IMR-90 (cell line): ENCODE results near the gene PYGL. TPM values are rescaled to one million over a fixed set of nuclear protein-coding genes. Genes with fewer than 3 reads are reported as not detected.
A peak's percentile ranks its signal among the peaks of the same experiment; 100 is the strongest.

Experiments
- ATAC-seq: fragments of 200-7000 bp; cut with Tn5 transposase; 2 replicates; pipeline ENCODE4 v1.9.1; 2020; ENCODE audit warnings: low read depth, mild to moderate bottlenecking, moderate library complexity
- BruUV-seq: library from RNA; stranded (reverse); fragments of 400-500 nt; replicated peaks from 2 replicates; lab custom pipeline; 2021; lab: Mats Ljungman, UMichigan
- CTCF ChIA-PET: fragments of 300-600 bp; formaldehyde crosslinking; extraction: SDS; loops from one replicate; lab custom pipeline; 2021; ENCODE audit warnings: antibody characterized with exemption; lab: Yijun Ruan, JAX
- POLR2A ChIA-PET: fragments of 300-600 bp; sonication (Branson Sonifier 250); formaldehyde crosslinking; loops from one replicate; lab custom pipeline; 2022; ENCODE audit warnings: antibody characterized with exemption; ENCODE audit not compliant: unreplicated experiment; lab: Charles Lee
- DNase-seq: peaks from one replicate; pipeline ENCODE4 v3.0.0; 2013
- H2AFZ ChIP-seq: replicated peaks from 2 replicates; pipeline ENCODE3; 2013; ENCODE audit warnings: low read length, mild to moderate bottlenecking; ENCODE audit not compliant: poor library complexity
- H2AK5ac ChIP-seq: 2 replicates; pipeline ENCODE4 v1.6.1; 2013; ENCODE audit warnings: low read depth, low read length, inconsistent platforms
- H2AK9ac ChIP-seq: replicated peaks from 2 replicates; pipeline ENCODE3; 2013; ENCODE audit warnings: mild to moderate bottlenecking, low read depth, low read length, moderate library complexity; ENCODE audit not compliant: poor library complexity
- H2BK120ac ChIP-seq: 2 replicates; pipeline ENCODE4 v1.6.1; 2013; ENCODE audit warnings: low read depth, low read length, inconsistent platforms
- H2BK15ac ChIP-seq: 3 replicates; pipeline ENCODE4 v1.6.1; 2013; ENCODE audit warnings: low read depth, low read length, inconsistent platforms
- H2BK20ac ChIP-seq: 2 replicates; pipeline ENCODE4 v1.6.1; 2013; ENCODE audit warnings: low read depth, mild to moderate bottlenecking, inconsistent platforms, low read length, moderate library complexity
- H2BK5ac ChIP-seq: 2 replicates; pipeline ENCODE4 v1.6.1; 2013; ENCODE audit warnings: mild to moderate bottlenecking, low read depth, low read length, inconsistent platforms; ENCODE audit not compliant: poor library complexity, severe bottlenecking
- H3K14ac ChIP-seq: replicated peaks from 2 replicates; pipeline ENCODE4 v1.6.1; 2013; ENCODE audit warnings: low read depth, low read length, inconsistent platforms
- H3K18ac ChIP-seq: 2 replicates; pipeline ENCODE4 v1.6.1; 2013; ENCODE audit warnings: low read depth, low read length, control low read depth
- H3K23ac ChIP-seq: 2 replicates; pipeline ENCODE4 v1.6.1; 2013; ENCODE audit warnings: low read depth, low read length, inconsistent platforms
- H3K27ac ChIP-seq: 2 replicates; pipeline ENCODE4 v1.5.1; 2013; ENCODE audit warnings: mild to moderate bottlenecking, control low read depth, low read length; ENCODE audit not compliant: insufficient read depth
- H3K27me3 ChIP-seq: 2 replicates; pipeline ENCODE4 v1.6.1; 2013; ENCODE audit warnings: low read length; ENCODE audit not compliant: control insufficient read depth, insufficient read depth
- H3K36me3 ChIP-seq: 2 replicates; pipeline ENCODE4 v1.6.1; 2013; ENCODE audit warnings: low read length, mixed read lengths; ENCODE audit not compliant: control insufficient read depth, insufficient read depth
- H3K4ac ChIP-seq: 2 replicates; pipeline ENCODE4 v1.6.1; 2013; ENCODE audit warnings: low read depth, low read length, inconsistent platforms
- H3K4me1 ChIP-seq: 2 replicates; pipeline ENCODE4 v1.6.1; 2013; ENCODE audit warnings: low read length, mixed read lengths; ENCODE audit not compliant: control insufficient read depth, insufficient read depth
- H3K4me2 ChIP-seq: 2 replicates; pipeline ENCODE4 v1.6.1; 2013; ENCODE audit warnings: low read depth, mild to moderate bottlenecking, control low read depth, low read length, moderate library complexity
- H3K4me3 ChIP-seq: 2 replicates; pipeline ENCODE4 v1.5.1; 2013; ENCODE audit warnings: low read depth, mild to moderate bottlenecking, control low read depth, low read length, moderate library complexity; ENCODE audit not compliant: insufficient read depth
- H3K56ac ChIP-seq: 2 replicates; pipeline ENCODE4 v1.6.1; 2013; ENCODE audit warnings: low read length, inconsistent platforms; ENCODE audit not compliant: insufficient read depth; ENCODE audit errors: extremely low read depth
- H3K79me1 ChIP-seq, 2 experiments: 2 replicates each; pipeline ENCODE4 v1.6.1; 2013; ENCODE audit warnings: low read length in 2 of 2, inconsistent platforms in 1 of 2, low read depth in 1 of 2
- H3K9ac ChIP-seq: 2 replicates; pipeline ENCODE4 v1.6.1; 2013; ENCODE audit warnings: low read depth, low read length, control low read depth
- H3K9me1 ChIP-seq: 2 replicates; pipeline ENCODE4 v1.6.1; 2013; ENCODE audit warnings: low read length, inconsistent platforms; ENCODE audit not compliant: insufficient read depth
- H3K9me3 ChIP-seq: 2 replicates; pipeline ENCODE4 v1.6.1; 2013; ENCODE audit warnings: low read length; ENCODE audit not compliant: control insufficient read depth, insufficient read depth
- H4K20me1 ChIP-seq: 2 replicates; pipeline ENCODE4 v1.6.1; 2013; ENCODE audit warnings: low read length, inconsistent platforms; ENCODE audit not compliant: insufficient read depth
- H4K5ac ChIP-seq: 2 replicates; pipeline ENCODE4 v1.6.1; 2013; ENCODE audit warnings: mild to moderate bottlenecking, low read depth, low read length, control low read depth
- H4K8ac ChIP-seq, 2 experiments: 2 replicates each; pipeline ENCODE4 v1.6.1; 2013; ENCODE audit warnings: low read depth in 2 of 2, low read length in 2 of 2, control low read depth in 1 of 2, inconsistent platforms in 1 of 2
- H4K91ac ChIP-seq: 2 replicates; pipeline ENCODE4 v1.6.1; 2013; ENCODE audit warnings: low read depth, low read length, inconsistent platforms; ENCODE audit not compliant: insufficient read depth
- BHLHE40 ChIP-seq: fragments of 150-350 bp; IDR thresholded peaks from 2 replicates; pipeline ENCODE4 v1.6.1; 2016; ENCODE audit warnings: mild to moderate bottlenecking, low read depth, low read length
- CEBPB ChIP-seq: IDR thresholded peaks from 2 replicates; pipeline ENCODE4 v1.6.1; 2012; ENCODE audit warnings: low read depth, low read length, improper control_type of control experiment
- CHD1 ChIP-seq: IDR thresholded peaks from 2 replicates; pipeline ENCODE4 v1.6.1; 2012; ENCODE audit warnings: low read depth, low read length, improper control_type of control experiment
- CTCF ChIP-seq: conservative IDR thresholded peaks from 2 replicates; pipeline ENCODE4 v1.5.1; 2012; ENCODE audit warnings: mild to moderate bottlenecking, low read depth, low read length, improper control_type of control experiment
- ELK1 ChIP-seq: fragments of 150-350 bp; IDR thresholded peaks from 2 replicates; pipeline ENCODE4 v1.6.1; 2016; ENCODE audit warnings: low read depth, mild to moderate bottlenecking, low read length, moderate library complexity, borderline replicate concordance
- FOS ChIP-seq: fragments of 150-350 bp; IDR thresholded peaks from 2 replicates; pipeline ENCODE4 v1.6.1; 2016; ENCODE audit warnings: low read depth, low read length
- MAFK ChIP-seq: IDR thresholded peaks from 2 replicates; pipeline ENCODE4 v1.6.1; 2012; ENCODE audit warnings: low read depth, low read length, improper control_type of control experiment
- MAZ ChIP-seq: IDR thresholded peaks from 2 replicates; pipeline ENCODE4 v1.6.1; 2012; ENCODE audit warnings: low read depth, mild to moderate bottlenecking, low read length, improper control_type of control experiment, moderate library complexity, borderline replicate concordance
- MXI1 ChIP-seq: IDR thresholded peaks from 2 replicates; pipeline ENCODE4 v1.6.1; 2012; ENCODE audit warnings: low read depth, mild to moderate bottlenecking, low read length, moderate library complexity, borderline replicate concordance
- NFE2L2 ChIP-seq: fragments of 150-350 bp; IDR thresholded peaks from 2 replicates; pipeline ENCODE4 v1.6.1; 2016; ENCODE audit warnings: low read depth, mild to moderate bottlenecking, low read length
- POLR2A ChIP-seq: IDR thresholded peaks from 2 replicates; pipeline ENCODE4 v1.6.1; 2012; ENCODE audit warnings: mild to moderate bottlenecking, low read depth, low read length
- RAD21 ChIP-seq: IDR thresholded peaks from 2 replicates; pipeline ENCODE4 v1.6.1; 2012; ENCODE audit warnings: low read length, improper control_type of control experiment
- RCOR1 ChIP-seq: IDR thresholded peaks from 2 replicates; pipeline ENCODE4 v1.6.1; 2012; ENCODE audit warnings: mild to moderate bottlenecking, low read length, improper control_type of control experiment; ENCODE audit not compliant: insufficient replicate concordance
- RFX5 ChIP-seq: IDR thresholded peaks from 2 replicates; pipeline ENCODE4 v1.8.0; 2012; ENCODE audit warnings: low read depth, mild to moderate bottlenecking, low read length, moderate library complexity
- SMC3 ChIP-seq: fragments of 150-350 bp; IDR thresholded peaks from 2 replicates; pipeline ENCODE4 v1.6.1; 2016; ENCODE audit warnings: low read depth, mild to moderate bottlenecking, antibody characterized with exemption, low read length, moderate library complexity
- USF2 ChIP-seq: fragments of 150-350 bp; IDR thresholded peaks from 2 replicates; pipeline ENCODE4 v1.6.1; 2017; ENCODE audit warnings: mild to moderate bottlenecking, antibody characterized with exemption, low read length, low read depth
- WGBS, 2 experiments: methylation state at CpG; one replicate each; pipeline versions ENCODE4 v1.1.5 to v1.1.7; 2013; ENCODE audit warnings: missing lambda C conversion rate in 2 of 2; ENCODE audit not compliant: insufficient read length in 1 of 2; ENCODE audit errors: extremely low coverage in 2 of 2; 5-methylcytosine and 5-hydroxymethylcytosine counted together
- dilution Hi-C: fragments of 300-500 bp; cut with HindIII; formaldehyde crosslinking; loops from one replicate; pipeline ENCODE4 v1.14.3; 2018; ENCODE audit warnings: low sequenced_read_pairs; ENCODE audit not compliant: unreplicated experiment
- in situ Hi-C: fragments of 300-500 bp; cut with MboI; formaldehyde crosslinking; loops from 3 replicates; pipeline ENCODE4 v1.14.3; 2019; ENCODE audit warnings: low sequenced_read_pairs, inconsistent platforms, mixed read lengths
- intact Hi-C: fragments of 100-400 bp; cut with micrococcal nuclease; formaldehyde crosslinking; loops from 2 replicates; pipeline ENCODE4 v1.10.0; 2022
- polyA plus RNA-seq, 3 experiments: library from polyadenylated mRNA; depleted of rRNA; stranded (reverse); fragments of >200 nt; gene quantifications; 2 replicates each; pipeline ENCODE4 v1.2.3, GENCODE V29; 2012; ENCODE audit warnings: low replicate concordance in 1 of 3
- total RNA-seq: library from RNA; depleted of rRNA; stranded (reverse); fragments of >200 nt; gene quantifications from 2 replicates; pipeline ENCODE4 v1.2.3, GENCODE V29; 2012

PYGL gene
- total and polyA plus RNA-seq, 2 of the 4 experiments (the other 2 are of a cell fraction) = 52.3 to 70.4 TPM

- H3K4me3 ChIP-seq = no peak overlapping the region
- H3K4me2 ChIP-seq = no peak overlapping the region
- no peak overlapping the region for H3K23ac ChIP-seq
- H3K4ac ChIP-seq = no peak overlapping the region
- dilution Hi-C loops = no loop called here
- H2BK20ac ChIP-seq = no peak overlapping the region
- 78% methylated on average over 2 of the region's 6 CpGs; no CpG with 5 or more reads in 1 of the 2 experiments for whole genome bisulfite sequencing, 2 experiments
- intact Hi-C loops = no loop called here
- H3K9ac ChIP-seq = no peak overlapping the region
- no peak overlapping the region for H4K5ac ChIP-seq
- in situ Hi-C loops = no loop called here
- CTCF ChIA-PET = no interaction called here
- no peak overlapping the region for H3K56ac ChIP-seq
- H3K4me1 ChIP-seq = peaks cover 10% of the 10 kb centered on the region
- H2BK15ac ChIP-seq = no peak overlapping the region
- no peak overlapping the region for H4K91ac ChIP-seq
- no peak overlapping the region for H3K27ac ChIP-seq
- H2AK9ac ChIP-seq = no peak overlapping the region
- peaks cover 4% of the 10 kb centered on the region for H3K9me1 ChIP-seq
- POLR2A ChIA-PET = no interaction called here
- DNase-seq = peak; percentile 31
- no peak for ATAC-seq
- H3K27me3 ChIP-seq = no peaks in the 10 kb centered on the region
- no TSS peak for BruUV-seq
- no peak overlapping the region for H2BK5ac ChIP-seq
- H3K36me3 ChIP-seq = peaks cover 2% of the 10 kb centered on the region; the same call in 1 of the 2 replicates
- peaks cover 7 to 15% of the 10 kb centered on the region in 2 experiments; a peak in 3 of 4 replicates for H3K79me1 ChIP-seq
- no peak overlapping the region for H3K14ac ChIP-seq
- no peak overlapping the region for H4K8ac ChIP-seq
- H2AFZ ChIP-seq = no peak overlapping the region
- H2BK120ac ChIP-seq = no peak overlapping the region
- no peak overlapping the region for H2AK5ac ChIP-seq
- H3K18ac ChIP-seq = no peak overlapping the region
- H4K20me1 ChIP-seq = no peaks in the 10 kb centered on the region; the same call in 1 of the 2 replicates
- no peaks in the 10 kb centered on the region for H3K9me3 ChIP-seq
- TF ChIP-seq CEBPB (no peak), MXI1 (no peak), BHLHE40 (no peak), POLR2A (no peak), RCOR1 (no peak), NFE2L2 (no peak), RAD21 (no peak), USF2 (no peak), SMC3 (no peak), MAFK (no peak), CTCF (no peak), FOS (no peak), ELK1 (no peak), RFX5 (no peak), MAZ (no peak), CHD1 (no peak)
Observed at GRCh38 chr14:50941151-50941550, 3.1 kb downstream of the PYGL start.
